Dendritic cell treated with granulocyte-macrophage colony-stimulating factor and Interleukin-4, amounts not matched to agents 40 ng/mL and 50 ng/mL, for 4 days (primary cell): Measurements from ENCODE around the gene LRRC26.

Experiments used
- H3K27ac Mint-ChIP-seq: one replicate; pipeline ENCODE4 v1.8.0; 2022; ENCODE audit warnings: mild to moderate bottlenecking, mixed read lengths
- H3K27me3 Mint-ChIP-seq: one replicate; pipeline ENCODE4 v1.8.0; 2022; ENCODE audit warnings: mild to moderate bottlenecking, mixed read lengths
- H3K36me3 Mint-ChIP-seq: one replicate; pipeline ENCODE4 v1.8.0; 2022; ENCODE audit warnings: low read depth, mixed read lengths
- H3K4me1 Mint-ChIP-seq: one replicate; pipeline ENCODE4 v1.8.0; 2022; ENCODE audit warnings: low read depth, mixed read lengths
- H3K4me3 Mint-ChIP-seq: one replicate; pipeline ENCODE4 v1.8.0; 2022; ENCODE audit warnings: mild to moderate bottlenecking, moderate library complexity, mixed read lengths
- H3K9me3 Mint-ChIP-seq: one replicate; pipeline ENCODE4 v1.8.0; 2022; ENCODE audit warnings: mixed read lengths
- intact Hi-C: fragments of 100-400 bp; cut with micrococcal nuclease; formaldehyde crosslinking; loops from one replicate; pipeline ENCODE4 v1.15.0; 2022

The LRRC26 gene

DNA sequence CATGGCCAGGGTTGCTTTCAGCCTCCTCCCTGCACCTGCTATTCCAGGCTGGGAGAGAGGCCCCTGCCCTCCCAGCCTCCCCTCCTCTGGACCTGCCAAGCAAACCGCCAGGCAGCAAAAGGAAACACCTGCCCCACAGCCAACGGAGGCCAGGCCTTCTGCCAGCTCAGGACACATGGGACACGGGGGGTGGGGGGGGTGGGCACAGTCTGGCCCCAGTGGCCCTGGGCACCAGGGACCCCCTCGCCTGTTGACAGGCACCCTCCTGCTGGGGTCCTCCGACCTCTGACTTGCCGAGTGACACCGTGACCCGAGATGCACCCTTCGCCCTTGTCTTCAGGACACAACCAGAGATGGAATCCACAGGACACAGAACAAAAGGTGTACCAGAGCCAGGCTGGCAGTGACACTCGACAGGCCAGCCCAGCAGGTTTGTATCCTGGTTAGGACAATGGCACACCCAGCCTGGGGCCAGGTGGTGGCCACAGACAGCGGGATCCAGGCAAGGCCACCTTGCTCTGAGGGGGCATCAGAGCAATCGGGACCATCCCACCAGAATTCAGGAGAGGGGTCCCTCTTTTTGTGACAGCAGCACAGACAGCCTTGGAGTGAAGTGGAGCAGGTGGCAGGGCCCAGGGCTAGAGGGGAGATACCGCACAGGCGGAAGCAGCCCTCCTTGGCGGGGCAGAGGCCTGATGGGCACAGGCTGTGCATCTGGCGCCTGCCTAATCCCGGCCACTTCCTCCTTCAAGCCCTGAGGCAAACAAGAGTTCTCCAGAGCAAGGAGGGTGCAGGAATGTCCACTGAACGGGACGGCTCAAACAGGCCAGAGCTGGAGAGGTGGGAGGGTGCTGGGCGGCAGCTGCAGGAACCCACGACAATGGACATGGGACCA is 3.3 kb upstream of the LRRC26 start:
- no peak overlapping the region for H3K4me3 Mint-ChIP-seq
- peaks cover 8% of the 10 kb centered on the region for H3K4me1 Mint-ChIP-seq
- H3K27me3 Mint-ChIP-seq = peaks cover 53% of the 10 kb centered on the region
- no peaks in the 10 kb centered on the region for H3K9me3 Mint-ChIP-seq
- H3K36me3 Mint-ChIP-seq = peaks cover 13% of the 10 kb centered on the region
- intact Hi-C loops = loop anchor here (10.0 kb wide), 1 partner anchor 48 kb away; no protein-coding TSS in a partner anchor
- H3K27ac Mint-ChIP-seq = no peak overlapping the region

DNA sequence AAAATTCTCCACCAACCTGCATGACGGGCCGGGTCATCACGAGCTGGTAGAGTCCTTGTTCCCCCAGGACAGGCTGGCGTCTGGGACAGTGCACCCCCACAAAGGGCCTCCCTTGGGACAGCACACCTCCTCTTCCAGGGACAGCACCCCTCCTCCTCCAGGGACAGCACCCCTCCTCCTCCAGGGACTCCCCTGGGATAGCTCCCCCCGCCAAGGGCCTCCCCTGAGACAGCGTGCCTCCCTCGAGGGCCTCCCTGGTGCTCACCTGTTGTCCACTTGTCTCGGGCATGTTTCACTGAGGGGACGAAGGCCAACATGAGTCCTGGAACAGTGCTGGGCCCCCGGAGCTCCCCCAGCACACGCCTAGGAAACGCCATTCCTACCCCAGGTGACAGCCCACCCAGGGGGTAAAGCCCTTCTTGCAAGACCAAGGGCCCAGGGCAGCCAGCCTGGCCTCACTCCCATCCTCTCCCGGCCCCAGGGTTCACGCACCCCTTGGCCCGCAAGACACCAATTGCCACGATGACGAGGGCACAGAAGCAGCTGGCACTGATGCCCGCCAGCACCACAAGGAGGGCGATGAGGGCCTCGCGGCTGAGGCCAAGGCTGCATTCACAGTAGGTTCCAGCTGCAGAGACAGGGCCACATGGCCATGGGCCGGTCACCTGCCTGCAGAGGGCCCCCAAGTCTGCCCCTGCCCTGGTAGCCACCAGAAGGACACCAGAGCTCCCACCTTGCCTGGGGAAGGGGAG is 1.5 kb upstream of the LRRC26 start:
- no peak overlapping the region for H3K27ac Mint-ChIP-seq
- H3K36me3 Mint-ChIP-seq = no peaks in the 10 kb centered on the region
- peaks cover 8% of the 10 kb centered on the region for H3K4me1 Mint-ChIP-seq
- H3K27me3 Mint-ChIP-seq = peaks cover 69% of the 10 kb centered on the region
- no peaks in the 10 kb centered on the region for H3K9me3 Mint-ChIP-seq
- intact Hi-C loops = loop anchor here (10.0 kb wide), 1 partner anchor 47 kb away; no protein-coding TSS in a partner anchor
- no peak overlapping the region for H3K4me3 Mint-ChIP-seq

DNA sequence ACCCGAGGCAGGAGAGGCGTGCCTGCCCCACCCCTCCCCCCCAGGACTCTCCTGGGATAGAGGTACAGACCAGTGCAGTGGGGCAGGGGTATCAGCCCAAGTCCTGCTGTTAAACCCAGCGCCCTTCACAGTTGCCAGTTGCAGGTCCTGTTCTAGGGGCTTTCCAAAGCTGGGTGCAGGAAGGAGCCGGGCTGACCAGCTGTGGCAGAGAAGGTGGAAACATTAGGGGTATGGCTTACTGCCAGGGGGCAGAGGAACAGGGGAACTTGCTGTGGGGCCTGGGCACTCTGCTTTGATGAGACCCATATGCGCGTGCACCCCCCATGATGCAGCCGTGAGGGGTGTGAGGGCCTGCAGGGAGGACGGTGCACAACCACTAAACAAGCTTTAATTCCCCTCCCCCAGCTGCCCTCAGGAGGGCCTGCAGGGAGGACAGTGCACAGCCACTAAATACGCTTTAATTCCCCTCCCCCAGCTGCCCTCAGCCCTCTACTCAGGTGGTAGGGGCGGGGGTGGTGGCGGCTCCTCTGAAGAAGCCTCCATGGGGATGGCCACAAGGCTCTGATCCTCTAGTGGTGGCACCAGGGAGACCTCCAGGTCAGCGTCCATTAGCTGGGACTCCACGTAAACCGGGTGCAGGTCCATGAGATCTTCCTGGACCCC is 766 bp upstream of the LRRC26 start:
- peaks cover 8% of the 10 kb centered on the region for H3K4me1 Mint-ChIP-seq
- peaks cover 74% of the 10 kb centered on the region for H3K27me3 Mint-ChIP-seq
- H3K4me3 Mint-ChIP-seq = no peak overlapping the region
- no peaks in the 10 kb centered on the region for H3K36me3 Mint-ChIP-seq
- H3K9me3 Mint-ChIP-seq = no peaks in the 10 kb centered on the region
- intact Hi-C loops = loop anchor here (10.0 kb wide), 1 partner anchor 46 kb away; no protein-coding TSS in a partner anchor
- H3K27ac Mint-ChIP-seq = no peak overlapping the region

DNA sequence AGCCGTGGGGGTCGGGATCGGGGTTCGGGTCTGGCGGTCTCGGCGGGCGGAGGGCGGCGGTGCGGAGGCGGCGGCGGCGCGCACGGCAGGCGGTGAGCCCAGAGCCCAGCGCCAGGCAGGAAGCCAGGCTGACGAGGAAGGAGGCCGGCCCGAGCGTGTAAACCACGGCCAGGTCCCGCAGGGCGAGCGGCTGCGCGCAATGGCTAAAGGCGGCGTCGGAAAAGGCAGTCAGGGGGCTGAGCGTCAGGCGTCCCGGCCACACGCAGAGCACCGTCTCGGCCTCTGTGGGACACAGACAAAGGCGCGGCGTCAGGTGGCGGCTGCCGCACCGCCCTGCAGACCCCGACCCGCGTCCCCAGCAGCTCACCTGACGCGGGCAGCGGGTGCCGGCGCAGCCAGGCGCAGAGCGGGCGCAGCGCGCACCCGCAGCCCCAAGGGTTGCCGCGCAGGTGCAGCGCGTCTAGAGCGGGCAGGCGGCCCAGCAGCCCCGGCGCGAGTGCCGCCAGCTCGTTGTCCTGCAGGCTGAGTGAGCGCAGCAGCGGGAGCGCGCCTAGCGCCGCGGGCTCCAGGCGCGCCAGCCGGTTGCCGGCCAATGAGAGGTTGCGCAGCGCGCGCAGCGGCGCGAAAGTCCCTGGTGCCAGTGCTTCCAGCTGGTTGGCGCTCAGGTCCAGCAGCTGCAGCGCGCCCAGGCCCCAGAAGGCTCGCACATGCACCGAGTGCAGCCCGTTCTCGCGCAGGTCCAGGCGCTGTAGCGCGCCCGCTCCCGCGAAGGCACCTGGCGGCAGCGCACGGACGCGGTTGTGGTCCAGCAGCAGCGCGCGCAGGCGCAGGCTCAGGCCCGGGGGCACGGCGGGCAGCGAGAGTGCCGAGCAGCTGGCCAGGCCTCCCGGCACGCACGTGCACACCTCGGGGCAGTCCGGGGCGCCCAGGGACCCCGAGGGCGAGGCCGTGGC is 671 bp downstream of the LRRC26 start:
- intact Hi-C loops = no loop called here
- H3K27ac Mint-ChIP-seq = no peak overlapping the region
- H3K27me3 Mint-ChIP-seq = peaks cover 88% of the 10 kb centered on the region
- H3K36me3 Mint-ChIP-seq = no peaks in the 10 kb centered on the region
- H3K4me1 Mint-ChIP-seq = peaks cover 8% of the 10 kb centered on the region
- H3K4me3 Mint-ChIP-seq = no peak overlapping the region
- no peaks in the 10 kb centered on the region for H3K9me3 Mint-ChIP-seq

DNA sequence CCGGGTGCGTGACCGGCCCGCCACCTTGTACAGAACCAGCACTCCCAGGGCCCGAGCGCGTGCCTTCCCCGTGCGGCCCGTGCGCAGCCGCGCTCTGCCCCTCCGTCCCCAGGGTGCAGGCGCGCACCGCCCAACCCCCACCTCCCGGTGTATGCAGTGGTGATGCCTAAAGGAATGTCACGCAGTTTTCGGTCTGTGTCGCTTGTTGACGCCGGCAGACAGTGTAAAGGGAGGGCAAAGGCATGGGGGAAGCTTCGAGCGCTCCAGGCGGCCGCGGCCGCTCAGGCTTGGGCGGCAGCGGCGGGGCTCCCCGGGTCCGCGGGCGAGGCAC is 1.3 kb downstream of the LRRC26 start:
- Mint-ChIP-seq H3K9me3 (no peaks in the 10 kb centered on the region), H3K4me3 (no peak overlapping the region), H3K36me3 (no peaks in the 10 kb centered on the region), H3K4me1 (peaks cover 8% of the 10 kb centered on the region), H3K27me3 (peaks cover 90% of the 10 kb centered on the region), H3K27ac (no peak overlapping the region)
- intact Hi-C loops = no loop called here

DNA sequence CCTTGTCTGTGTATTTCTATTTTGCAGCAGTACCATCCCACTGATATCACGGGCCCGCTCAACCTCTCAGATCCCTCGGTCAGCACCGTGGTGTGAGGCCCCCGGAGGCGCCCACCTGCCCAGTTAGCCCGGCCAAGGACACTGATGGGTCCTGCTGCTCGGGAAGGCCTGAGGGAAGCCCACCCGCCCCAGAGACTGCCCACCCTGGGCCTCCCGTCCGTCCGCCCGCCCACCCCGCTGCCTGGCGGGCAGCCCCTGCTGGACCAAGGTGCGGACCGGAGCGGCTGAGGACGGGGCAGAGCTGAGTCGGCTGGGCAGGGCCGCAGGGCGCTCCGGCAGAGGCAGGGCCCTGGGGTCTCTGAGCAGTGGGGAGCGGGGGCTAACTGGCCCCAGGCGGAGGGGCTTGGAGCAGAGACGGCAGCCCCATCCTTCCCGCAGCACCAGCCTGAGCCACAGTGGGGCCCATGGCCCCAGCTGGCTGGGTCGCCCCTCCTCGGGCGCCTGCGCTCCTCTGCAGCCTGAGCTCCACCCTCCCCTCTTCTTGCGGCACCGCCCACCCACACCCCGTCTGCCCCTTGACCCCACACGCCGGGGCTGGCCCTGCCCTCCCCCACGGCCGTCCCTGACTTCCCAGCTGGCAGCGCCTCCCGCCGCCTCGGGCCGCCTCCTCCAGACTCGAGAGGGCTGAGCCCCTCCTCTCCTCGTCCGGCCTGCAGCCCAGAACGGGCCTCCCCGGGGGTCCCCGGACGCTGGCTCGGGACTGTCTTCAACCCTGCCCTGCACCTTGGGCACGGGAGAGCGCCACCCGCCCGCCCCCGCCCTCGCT is 1.9 kb downstream of the LRRC26 start:
- peaks cover 8% of the 10 kb centered on the region for H3K4me1 Mint-ChIP-seq
- intact Hi-C loops = no loop called here
- no peaks in the 10 kb centered on the region for H3K36me3 Mint-ChIP-seq
- peaks cover 90% of the 10 kb centered on the region for H3K27me3 Mint-ChIP-seq
- no peak overlapping the region for H3K4me3 Mint-ChIP-seq
- no peak overlapping the region for H3K27ac Mint-ChIP-seq
- no peaks in the 10 kb centered on the region for H3K9me3 Mint-ChIP-seq

DNA sequence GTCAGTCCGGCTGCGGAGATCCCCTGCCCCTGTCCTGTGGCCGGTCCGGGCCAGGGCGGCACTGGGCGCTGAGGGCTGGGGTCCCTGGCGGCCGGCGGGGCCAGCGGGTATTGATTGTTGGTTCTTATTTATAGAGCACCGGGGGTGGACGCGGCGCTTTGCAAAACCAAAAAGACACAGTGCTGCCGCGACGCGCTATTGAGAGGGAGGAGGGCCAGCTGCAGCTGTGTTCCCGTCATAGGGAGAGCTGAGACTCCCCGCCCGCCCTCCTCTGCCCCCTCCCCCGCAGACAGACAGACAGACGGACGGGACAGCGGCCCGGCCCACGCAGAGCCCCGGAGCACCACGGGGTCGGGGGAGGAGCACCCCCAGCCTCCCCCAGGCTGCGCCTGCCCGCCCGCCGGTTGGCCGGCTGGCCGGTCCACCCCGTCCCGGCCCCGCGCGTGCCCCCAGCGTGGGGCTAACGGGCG is 2.5 kb downstream of the LRRC26 start:
- Mint-ChIP-seq H3K4me1 (peaks cover 8% of the 10 kb centered on the region), H3K36me3 (no peaks in the 10 kb centered on the region), H3K9me3 (no peaks in the 10 kb centered on the region), H3K27ac (no peak overlapping the region), H3K4me3 (no peak overlapping the region), H3K27me3 (peaks cover 90% of the 10 kb centered on the region)
- intact Hi-C loops = no loop called here

DNA sequence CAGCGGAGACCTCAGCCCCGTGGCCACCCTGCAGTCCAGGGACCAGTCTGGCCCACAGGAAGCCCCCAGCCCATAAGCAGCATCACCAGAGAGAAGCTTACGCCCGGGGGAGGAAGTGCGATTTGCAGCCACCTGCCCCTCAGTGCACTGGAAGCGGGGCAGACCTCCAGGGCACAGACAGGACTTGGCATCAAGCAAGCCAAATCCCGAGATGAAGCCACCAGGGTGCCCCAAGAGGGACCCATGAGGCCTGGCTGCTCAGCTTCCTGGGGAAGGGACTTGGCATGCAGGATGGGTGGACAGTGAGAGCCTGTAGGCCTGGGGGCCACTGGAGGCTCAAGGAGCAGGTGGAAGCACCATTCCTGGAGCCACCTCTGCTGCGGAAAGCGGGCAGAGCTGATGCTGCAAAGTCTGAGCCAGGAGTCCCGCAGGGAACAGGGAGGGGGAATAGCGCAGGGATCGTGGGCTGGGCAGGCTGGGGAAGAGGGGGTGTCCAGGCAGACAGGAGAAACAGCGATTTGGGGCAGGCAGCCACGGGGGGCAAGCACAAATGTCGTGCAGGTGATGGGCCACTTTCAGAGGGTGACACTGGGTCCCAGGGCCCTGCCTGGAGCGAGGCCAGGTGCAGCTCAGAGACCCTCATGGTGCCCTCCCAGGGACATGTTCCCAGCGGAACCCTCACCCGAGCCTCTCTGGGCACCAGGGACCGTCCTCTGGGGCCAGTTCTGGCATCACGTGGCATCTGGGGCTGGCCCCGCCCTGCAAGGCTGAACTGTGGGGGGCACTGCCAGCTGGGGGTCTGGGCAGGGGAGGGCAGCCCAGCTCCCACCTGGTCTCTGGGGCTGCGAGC is 3.2 kb downstream of the LRRC26 start:
- no peak overlapping the region for H3K4me3 Mint-ChIP-seq
- intact Hi-C loops = no loop called here

DNA sequence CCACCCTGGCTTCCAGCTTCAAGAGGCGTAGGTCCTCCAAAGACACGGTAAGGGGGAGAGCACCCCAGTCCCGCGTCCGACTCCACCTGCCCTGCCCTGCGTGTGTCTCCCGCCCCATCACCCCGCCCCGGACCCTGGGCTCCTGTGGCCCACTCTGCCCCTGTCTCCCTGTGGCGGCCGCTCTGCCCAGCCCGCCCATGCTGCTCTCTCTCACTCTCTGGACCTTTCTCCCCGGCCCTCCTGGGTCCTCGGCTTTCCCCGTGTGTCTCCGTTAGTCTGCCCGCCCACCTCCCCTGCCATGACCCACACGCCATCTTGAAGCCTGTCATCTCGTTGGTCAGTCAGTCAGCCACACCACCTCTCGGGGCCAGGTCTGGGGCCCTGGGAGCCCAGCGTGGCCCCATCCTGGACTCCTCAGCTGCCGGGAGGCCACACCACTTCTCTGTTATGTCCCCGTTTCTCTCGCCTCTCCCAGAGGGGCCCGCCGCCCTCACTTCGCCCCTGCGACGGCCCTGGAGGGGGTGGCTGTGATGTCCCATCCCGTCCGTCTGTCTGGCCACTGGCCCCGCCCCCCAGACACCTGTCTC is 4.5 kb downstream of the LRRC26 start:
- Mint-ChIP-seq H3K27me3 (peaks cover 86% of the 10 kb centered on the region), H3K9me3 (no peaks in the 10 kb centered on the region), H3K4me3 (no peak overlapping the region), H3K27ac (no peak overlapping the region), H3K36me3 (no peaks in the 10 kb centered on the region), H3K4me1 (peaks cover 8% of the 10 kb centered on the region)
- intact Hi-C loops = no loop called here

More for the DNA sequence above, 3.2 kb downstream of the LRRC26 start:
- H3K27me3 Mint-ChIP-seq = peaks cover 86% of the 10 kb centered on the region
- H3K27ac Mint-ChIP-seq = no peak overlapping the region
- no peaks in the 10 kb centered on the region for H3K9me3 Mint-ChIP-seq
- peaks cover 8% of the 10 kb centered on the region for H3K4me1 Mint-ChIP-seq
- H3K36me3 Mint-ChIP-seq = no peaks in the 10 kb centered on the region

DNA sequence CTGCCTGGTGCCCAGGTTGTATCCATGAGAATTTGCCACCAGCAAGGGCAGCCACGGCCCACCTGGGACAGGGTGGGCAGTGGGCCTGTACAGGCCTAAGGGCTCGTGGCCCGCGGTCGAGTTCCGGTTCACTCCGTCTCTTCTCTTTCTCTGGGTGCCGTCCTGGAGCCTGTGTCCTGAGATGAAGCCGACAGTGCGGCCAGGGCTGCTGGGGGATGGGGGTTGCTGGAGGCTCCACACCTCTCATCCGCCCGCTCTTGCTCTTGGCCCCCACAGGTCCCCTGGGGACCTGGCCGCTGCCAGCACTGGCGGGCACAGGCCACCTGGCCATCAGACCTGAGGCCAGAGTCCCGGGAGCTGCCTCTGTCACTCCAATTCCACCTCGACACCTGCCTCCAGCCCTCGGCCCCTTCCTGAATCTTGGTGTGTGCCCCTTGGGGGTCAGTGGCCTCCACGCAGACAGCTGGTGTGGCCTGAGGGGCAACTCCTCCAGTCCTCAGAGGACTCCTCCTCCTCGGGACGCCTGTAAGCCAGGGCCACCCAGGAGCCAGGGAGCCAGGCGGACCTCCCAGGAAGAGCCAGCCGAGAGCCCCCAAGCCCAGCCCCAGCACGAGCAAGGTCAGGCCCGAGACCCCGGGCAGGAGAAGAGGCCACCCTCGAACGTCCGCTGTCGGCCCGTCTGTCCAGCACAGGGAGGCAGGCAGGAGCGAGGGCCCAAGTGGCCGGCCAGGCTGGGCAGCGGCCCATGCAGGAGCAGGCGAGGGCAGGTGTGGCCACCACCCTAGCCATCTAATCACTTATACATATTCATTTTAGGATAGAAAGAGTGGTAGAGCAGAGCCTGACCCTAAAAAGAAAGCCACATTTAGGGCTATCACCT is 5.2 kb downstream of the LRRC26 start:
- H3K36me3 Mint-ChIP-seq = no peaks in the 10 kb centered on the region

DNA sequence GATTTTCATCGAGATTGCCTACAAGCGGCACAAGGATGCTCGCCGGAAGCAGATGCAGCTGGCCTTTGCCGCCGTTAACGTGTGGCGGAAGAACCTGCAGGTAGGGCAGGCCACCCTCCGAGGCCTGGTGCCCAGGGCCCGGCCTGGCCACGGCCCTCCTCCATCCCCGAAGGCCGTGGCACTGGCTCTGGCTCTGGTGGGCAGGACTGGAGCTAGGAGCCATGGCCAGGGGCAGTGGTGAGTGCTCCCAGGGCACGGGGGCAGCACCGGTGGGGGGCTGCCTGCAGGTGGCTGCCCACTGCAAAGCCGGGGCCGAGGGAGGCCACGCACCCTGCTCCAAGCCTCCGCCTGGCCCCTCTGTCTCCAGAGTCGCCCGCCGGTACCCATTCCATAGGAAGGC is 6.0 kb downstream of the LRRC26 start:
- Mint-ChIP-seq H3K4me3 (peak overlapping the region; percentile 62), H3K27me3 (peaks cover 90% of the 10 kb centered on the region), H3K27ac (no peak overlapping the region), H3K36me3 (no peaks in the 10 kb centered on the region), H3K4me1 (peaks cover 8% of the 10 kb centered on the region), H3K9me3 (no peaks in the 10 kb centered on the region)
- intact Hi-C loops = no loop called here

More for the DNA sequence above, 5.2 kb downstream of the LRRC26 start:
- no peak overlapping the region for H3K4me3 Mint-ChIP-seq
- H3K9me3 Mint-ChIP-seq = no peaks in the 10 kb centered on the region
- peaks cover 8% of the 10 kb centered on the region for H3K4me1 Mint-ChIP-seq
- peaks cover 88% of the 10 kb centered on the region for H3K27me3 Mint-ChIP-seq
- no peak overlapping the region for H3K27ac Mint-ChIP-seq
- intact Hi-C loops = no loop called here
